GM21360 (cell line): Measurements from ENCODE around the gene MSANTD2.

Experiments
- ATAC-seq: cut with Tn5 transposase; IDR thresholded peaks from one replicate; pipeline ENCODE4 v1.9.1; 2021; ENCODE audit warnings: mild to moderate bottlenecking, moderate library complexity; ENCODE audit not compliant: unreplicated experiment

The MSANTD2 gene

DNA sequence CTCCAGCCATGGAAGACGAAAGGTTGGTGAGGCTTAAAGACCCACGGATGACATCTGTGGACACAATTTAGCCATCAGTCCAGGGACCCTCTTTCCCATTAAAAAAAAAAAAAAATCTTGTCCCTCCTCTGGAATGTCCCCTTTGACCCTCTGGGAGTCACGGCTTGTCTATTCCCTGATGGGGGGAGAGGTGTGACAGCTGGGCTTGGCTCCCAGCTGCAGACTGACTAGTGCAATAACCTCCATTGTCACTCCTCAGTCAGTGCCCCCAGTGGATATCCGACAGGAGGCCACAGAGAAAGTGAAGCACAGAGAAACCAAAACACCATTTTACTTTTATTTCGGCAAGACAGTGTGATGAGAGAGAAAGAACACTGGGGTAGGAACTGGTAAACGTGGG is 45.5 kb downstream of the MSANTD2 start:
- ATAC-seq = no peak

DNA sequence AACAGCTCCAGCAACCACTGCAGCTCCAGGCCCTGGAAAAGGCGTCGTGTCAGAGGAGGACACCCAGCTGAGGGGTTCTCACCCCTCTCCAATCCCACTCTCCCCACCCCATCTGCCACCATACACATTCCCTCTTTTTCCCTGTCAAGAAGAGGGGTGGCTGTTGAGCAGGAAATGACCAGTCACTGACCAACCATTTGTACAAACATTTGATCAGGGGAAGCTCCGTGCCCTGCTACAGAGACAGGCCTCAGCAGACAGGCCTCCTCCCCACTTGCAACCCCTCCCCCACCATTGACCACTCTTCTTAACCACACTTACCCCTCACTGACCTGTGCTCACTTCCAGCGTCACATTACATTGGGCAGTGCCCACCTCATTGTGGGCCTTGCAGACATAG is 45.9 kb downstream of the MSANTD2 start:
- ATAC-seq = no peak

DNA sequence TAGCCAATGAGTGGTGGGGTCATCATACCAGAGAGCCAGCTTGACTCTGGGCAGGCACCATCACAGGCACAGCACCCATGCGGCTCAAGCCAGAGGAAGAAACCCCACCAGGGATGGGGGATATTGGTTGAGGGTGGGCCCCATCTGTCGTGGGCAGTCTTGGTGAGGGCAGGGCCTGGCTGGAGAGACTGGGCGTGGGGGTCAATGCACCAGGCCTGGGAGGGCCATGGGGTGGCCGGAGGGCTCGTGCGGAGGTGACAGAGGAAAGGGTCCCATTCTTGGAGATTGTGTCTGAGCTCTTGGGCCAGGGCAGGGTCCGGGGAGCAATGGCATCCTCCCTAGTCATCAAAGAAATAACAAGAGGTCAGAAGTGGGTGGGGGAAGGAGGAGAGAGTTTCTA is 46.6 kb downstream of the MSANTD2 start:
- ATAC-seq = no peak

DNA sequence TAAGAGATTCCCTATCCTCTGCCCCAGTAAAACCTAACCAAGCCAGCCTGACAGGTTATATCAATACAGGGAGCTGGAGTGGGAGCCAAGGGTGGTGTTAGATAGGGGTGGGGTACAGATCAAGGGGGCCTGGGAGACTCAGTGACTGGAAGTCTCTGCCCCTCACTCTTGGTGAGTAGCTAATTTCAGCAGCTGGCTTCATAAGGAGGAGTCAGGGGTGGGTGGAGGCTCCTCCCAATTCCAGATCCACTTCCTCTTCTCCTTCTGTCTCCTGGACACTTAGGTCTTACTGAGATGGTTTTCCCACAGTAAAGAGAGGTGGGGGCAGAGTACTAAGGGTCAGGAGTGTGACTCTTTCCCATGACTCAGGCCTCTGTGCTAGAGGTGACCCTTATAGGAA is 47.0 kb downstream of the MSANTD2 start:
- ATAC-seq = no peak

DNA sequence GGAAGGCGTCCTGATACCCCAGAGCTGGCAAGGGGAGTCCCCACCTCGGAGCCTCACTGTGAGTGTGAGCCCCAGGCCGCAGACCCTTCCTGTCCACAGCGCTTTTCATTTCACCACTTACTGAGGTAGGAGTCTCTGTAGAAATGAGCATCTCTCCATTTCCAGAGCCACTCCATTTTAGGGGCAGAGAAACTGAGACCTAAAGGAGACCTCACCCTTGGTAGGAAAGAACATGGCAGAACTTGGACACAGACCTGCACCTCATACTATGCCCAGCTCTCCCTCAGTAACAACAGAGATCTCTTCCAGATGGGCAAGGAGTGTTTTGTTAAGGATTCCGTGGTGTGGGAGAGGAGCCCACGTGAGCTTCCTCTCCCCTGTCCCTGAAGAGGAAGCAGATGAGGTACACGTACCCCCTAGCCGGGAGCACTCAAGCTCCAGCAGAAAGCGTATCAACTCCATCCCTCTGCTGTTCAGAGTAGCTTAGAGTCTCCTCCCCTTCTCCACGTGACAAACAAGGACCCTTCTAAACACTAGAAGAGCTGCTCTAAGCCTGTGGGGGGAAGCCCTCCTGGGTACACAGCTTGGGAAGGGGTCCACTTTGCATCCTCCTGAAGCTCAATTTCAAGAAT is 47.6 kb downstream of the MSANTD2 start:
- no peak for ATAC-seq

DNA sequence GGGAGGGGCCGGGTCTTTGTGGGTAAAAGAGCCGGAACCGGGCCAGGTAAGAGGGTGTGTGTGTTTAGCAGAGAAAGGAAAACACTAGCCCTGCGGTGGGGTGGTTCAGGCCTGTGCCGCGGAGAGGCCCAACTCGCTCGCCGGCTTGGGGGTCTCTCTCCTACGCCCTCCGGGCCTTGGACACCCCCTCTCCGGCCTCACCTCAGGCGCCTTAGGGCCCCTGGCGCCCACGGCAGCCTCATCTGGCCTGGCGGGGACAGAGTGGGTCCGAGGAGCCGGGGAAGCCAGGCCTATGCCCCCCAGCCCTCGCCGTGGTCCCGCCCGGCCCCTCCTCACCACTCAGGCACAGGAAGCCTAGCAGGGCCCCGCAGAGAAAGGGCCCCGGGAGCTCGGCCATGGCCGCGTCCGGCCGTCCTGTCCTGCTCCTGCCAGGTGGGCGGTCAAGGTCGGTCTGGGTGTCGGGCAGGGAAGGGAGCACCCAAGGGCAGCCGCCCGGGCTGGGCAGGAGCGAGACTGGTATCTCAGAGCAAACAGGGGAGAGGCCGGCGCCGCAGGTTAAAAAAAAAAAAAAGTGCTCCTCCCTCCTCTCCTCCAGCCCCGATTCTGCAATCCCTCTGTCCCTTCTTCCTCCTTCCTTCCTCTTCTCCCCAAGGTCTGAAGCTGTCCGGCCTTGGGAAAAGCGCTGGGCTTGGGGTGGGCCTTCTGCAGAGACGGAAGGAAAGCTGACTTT is 48.3 kb downstream of the MSANTD2 start, which contains the start of gene VSIG2:
Gene VSIG2 (minus strand): TSS at position 515 of the 730 bp plus-strand sequence. CDS start 118 bp downstream, at position 397.
- no peak for ATAC-seq

DNA sequence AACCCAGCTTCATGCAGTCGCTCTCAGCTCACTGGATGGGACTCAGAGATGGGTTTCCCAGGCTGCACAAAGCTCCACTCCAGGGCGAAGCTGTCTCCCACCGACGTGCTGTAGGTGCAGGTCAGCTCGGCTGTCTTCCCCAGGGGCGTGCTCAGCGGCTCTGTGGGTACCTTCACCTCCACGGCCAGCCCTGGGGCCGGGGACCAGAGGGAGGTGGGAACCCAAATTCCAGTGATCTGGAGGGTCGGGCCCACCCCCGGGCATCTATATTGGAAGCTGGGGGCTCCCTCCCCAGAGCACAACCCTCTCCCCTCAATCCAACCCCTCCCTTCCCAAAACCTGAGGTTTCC is 48.8 kb downstream of the MSANTD2 start:
- ATAC-seq = no peak

DNA sequence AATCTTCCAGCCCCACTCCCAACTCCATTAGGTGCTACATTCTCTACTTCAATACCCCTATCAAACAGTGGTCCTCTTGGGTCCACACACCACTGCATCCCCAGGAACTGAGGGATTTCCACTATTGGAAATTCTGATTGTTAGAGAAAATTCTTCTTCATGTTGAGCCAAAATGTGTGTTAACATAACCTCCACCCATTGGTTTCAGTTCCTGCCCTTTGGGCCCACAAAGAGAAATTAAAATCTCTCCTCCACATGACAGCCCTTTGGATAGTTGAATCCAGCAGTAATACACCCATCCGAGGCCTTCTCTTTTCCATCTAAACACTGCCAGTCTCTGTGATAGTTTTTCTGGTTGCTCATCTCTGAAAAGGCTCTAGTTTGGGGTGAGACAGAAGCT is 50.3 kb downstream of the MSANTD2 start:
- no peak for ATAC-seq

DNA sequence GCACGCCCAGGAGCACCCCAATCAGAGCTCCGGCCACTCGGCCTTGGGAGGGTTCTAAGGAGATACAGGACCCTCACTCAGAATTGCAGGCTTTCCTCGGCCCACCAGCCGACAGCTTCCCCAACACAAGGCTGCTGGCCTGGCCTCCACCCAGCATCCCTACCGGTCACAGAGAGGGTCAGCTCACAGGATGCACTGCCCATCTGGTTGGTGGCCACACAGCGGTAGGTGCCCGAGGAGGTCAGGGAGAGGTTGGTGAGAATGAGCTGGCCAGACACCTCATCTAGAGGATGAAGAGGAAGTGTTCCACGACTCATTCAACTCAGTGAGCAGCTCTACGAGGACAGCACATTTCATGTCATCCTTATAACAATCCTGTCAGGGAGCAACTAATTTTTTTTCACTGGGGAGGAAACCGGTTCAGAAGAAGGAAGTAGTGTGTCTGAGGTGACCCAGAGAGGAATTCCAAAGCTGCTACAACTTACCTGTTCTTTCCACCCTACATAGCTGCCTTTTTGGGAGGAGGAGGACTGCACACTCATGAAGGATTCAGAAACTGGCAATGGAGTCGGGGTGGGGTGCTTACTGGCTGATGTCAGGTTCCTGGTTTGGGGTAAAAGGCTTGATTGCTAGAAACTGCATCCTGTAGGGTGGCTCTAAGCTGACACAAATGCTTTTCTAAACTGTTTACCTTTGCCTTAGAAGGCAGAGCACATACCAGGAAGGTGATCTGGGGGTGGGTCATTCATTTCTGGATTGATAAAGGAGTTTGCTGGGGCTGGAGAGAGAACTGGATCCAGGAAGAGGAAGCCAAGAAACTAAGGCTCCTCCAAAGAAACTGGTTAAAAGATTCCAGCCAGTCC is 51.5 kb downstream of the MSANTD2 start:
- ATAC-seq = no peak

DNA sequence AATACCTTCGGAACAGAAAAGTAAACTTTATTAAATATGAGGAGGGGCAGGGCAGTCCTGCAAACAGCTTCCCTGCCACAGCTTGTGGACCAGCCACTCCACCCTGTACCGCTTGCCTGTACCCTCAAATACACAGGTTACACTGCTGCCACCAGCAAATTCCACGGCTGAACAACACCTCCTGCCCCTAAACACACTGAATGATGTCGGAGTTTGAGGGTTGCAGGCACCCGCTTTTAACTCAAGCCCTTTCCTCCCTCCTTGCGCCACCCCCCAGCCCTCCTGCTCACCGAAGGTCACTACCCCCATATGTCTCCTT is 52.1 kb downstream of the MSANTD2 start:
- no peak for ATAC-seq

DNA sequence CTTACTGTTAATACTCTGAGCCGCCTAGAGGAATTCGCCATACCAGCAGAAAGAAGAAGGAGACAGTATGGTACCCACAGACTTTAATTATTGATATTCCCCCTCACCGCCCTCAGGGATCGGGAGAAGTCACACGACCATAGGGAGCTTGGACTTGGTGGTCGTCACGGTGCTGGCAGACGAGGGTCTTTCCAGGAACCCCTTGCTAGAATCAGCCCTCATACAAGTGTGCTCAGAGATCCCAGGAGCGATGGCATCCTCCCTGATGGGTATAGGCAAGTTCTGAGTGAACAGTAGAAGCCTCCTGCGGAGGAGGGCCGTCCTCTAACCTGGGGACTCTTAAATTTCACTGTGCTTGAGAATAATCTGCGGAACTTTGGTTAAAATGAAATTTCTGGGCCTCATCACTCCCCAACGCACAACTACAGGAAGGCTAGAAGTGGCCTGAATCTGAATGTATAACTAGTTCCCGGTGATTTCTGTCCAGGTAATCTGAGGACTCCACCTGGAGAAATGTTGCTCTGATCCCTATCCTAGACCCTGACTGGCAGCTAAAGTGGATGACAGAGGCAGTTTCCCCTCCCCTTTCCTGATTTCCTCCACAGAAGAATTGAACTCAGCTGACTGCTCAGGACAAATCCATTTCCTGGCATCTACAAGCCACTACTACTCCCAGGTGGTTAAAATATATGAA is 52.7 kb downstream of the MSANTD2 start:
- ATAC-seq = no peak

DNA sequence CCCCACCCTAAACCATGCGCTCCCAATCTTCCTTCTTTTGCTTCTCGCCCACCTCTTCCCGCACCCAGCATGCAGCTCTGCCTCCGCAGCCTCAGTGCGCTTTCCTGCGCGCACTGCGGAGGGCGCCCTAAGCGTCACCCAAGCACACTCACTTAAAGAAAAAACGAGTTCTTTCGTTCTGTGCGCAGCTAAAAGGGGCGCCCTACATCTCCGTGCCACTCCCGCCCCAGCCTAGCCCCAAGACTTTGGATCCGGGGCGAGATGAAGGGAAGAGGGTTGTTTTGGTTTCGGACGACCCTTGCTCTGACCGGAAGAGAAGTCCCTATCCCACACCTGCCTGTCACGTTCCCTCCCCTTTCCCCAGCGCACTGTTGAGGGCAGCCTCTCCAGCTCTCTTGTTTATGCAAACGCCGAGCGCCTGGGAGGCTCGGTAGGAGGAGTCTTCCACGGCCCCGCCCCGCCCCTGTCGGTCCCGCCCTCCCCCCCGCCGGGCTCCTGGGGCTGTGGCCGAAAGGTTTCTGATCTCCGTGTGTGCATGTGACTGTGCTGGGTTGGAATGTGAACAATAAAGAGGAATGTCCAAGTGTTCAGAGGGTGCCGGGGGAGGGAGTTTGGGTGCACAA is 53.5 kb downstream of the MSANTD2 start:
- ATAC-seq = peak; percentile 85

DNA sequence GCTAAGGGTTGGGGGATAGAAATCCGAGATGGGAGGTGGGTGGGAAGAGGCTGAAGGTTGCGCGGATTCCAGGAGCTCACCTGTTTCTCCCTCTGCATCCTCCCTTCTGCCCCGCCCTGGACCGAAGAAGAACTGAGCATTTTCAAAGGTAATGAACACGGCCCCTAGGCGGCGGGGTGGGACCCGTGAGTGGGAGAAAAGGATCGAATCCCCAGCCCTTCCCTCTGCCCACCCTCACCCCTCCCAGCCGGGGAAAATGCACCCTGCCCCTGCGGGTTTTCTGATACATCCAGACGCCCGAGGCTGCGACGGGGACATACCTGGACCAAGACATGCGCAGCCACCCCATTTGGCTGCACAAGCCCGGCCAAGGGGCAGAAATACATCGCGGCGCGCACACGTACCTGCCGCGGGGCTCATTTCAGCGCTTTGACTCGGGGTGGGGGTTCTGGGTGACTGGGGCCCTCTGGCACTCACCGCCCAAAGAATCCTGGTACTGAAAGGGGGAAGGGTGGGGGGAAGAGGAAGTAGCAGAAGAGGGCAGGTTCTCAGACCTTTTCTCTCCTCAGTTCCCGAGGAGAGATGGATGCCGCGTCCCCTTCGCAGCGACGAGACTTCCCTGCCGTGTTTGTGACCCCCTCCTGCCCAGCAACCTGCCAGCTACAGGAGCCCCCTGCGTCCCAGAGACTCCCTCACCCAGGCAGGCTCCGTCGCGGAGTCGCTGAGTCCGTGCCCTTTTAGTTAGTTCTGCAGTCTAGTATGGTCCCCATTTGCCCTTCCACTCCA is 54.2 kb downstream of the MSANTD2 start:
- peak; percentile 18 for ATAC-seq

DNA sequence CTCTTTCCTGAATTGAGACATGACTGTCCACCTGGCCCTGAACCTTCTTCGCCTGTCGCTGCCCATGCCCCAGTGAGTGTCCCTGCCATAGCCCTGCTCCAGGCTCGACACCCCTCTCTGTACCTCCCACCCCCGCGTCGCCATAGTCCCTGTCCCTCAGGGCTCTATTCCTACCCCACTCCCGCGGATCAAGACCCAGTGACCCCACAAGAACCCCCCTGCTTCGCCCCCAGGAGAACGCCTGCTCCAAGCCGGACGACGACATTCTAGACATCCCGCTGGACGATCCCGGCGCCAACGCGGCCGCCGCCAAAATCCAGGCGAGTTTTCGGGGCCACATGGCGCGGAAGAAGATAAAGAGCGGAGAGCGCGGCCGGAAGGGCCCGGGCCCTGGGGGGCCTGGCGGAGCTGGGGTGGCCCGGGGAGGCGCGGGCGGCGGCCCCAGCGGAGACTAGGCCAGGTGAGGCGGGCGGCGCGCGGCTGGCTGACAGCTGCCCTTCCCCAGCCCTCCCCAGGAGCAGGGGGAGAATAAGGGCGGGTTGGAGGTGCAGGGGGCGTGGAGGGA is 54.9 kb downstream of the MSANTD2 start:
- ATAC-seq = no peak

DNA sequence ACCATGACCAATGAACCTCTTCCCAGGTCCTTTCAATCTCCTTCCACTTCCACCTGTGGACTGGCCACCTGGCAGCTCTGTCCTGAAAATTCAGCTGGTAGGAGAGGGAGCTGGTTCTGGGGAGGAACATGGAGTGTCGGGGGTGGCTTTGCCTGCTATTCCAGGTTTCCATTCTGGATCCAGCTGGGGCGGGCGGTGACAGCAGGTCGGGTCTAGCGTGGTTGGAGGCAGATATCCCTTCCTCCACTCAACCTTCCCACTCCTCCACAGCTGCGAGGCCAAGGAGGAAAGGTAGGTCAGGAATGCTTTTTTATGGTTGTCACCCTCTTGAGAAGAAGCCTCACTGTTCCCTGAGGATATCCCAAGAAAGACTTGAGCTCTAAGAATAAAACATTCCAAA is 57.2 kb downstream of the MSANTD2 start:
- ATAC-seq = no peak

DNA sequence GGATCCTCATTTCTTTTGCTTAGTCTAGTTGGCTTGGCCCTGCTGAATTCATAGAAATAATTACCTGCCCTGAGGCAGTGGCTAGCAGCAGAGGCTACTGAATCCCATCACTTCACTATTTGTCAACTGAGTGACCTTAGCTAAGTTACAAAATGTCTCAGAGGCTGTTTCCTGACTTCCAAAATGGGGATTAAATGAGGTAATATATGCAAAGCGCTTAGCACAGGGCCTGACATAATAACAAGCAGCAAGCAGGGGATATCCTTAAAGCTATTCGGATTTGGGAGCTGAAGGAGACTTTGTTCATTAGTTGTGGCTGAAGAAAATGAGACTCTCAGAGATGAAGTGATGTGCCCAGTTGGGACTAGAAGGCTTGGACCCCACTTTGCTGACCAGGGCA is 57.7 kb downstream of the MSANTD2 start:
- no peak for ATAC-seq

DNA sequence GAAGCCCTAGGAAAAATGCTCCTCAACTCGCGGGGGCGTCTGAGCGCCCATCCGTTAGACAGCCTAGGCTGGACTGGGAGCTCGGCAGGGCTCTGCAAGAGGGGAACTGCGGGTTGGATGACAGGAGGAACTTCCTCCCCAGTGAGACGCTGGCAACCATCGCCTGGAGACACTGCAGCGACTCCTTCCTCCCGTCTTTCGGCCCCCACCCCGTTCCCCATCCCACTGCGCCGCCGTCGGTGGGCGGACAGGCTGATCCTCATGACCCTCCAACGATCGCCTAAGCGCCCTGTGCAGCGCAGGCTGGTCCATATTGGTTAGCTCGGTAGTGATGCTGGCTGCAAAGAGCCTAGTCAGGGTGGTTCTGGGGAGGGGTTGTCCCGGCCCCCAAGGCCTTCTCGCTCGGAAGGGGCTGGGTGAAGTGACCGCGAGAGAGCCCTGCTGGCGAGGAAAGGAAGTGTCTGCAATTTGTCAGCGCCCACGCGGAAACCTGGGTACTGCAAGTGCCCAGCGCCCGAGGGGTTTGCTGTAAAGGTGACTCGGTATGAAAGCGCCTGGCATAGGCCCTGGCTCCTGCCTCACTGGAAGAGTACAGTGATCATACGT is 59.8 kb downstream of the MSANTD2 start:
- ATAC-seq = peak; percentile 39

DNA sequence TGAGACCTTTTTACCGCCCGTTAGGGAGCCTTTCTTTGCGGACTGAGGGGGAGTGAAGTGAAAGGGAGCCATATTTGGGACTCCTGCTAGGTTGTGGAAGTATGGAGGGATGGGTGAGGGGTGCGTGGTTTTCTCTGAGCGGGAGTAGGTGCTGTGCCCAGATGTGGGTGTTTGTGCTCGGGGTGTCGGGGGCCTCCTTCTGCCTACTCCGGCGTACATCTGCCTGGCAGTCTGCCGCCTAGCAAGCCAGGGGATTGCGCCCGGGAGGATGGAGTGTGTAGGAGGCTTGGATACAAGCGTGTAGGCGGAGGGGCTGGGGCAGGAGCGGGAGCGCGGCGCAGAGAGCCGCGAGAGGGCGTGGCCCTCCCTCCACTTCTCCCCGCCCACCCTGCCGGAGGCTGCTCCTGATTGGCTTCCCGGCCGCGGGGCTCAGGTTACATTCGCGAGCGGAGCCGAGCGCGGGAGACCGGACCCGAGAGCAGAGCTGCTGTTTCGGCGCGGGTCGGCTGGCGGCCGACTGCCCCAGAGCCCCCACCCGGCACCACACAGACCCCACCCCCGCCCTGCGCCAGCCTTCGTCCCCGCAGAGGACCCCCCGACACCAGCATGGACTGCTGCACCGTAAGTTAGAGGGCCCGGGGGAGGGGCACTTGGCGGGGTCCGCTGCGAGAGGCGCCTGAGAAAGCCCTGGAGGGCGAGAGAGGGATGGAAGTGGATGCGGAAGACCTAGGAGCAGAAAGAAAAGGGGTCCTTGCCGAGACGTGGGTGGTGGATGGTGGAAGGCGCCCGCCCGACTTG is 60.5 kb downstream of the MSANTD2 start, which contains the start of gene NRGN:
Gene NRGN (plus strand): TSS at position 464 of the 798 bp plus-strand sequence. CDS start 143 bp downstream, at position 607.
- ATAC-seq = peak; percentile 99
